Fibroblast of skin of right biceps (primary cell): ENCODE data around the gene ZMYND10.
A peak's percentile ranks its signal among the peaks of the same experiment; 100 is the strongest.

ENCODE experiments used
- DNase-seq: peaks from one replicate; pipeline ENCODE4 v3.0.0-alpha.2; 2013

The ZMYND10 gene

GRCh38 chr3:50369012-50369670 lies 23.6 kb upstream of the ZMYND10 start:
- no peak for DNase-seq

GRCh38 chr3:50365842-50366220 lies 20.3 kb upstream of the ZMYND10 start:
- DNase-seq, result no peak

GRCh38 chr3:50365080-50365841 lies 19.7 kb upstream of the ZMYND10 start:
- DNase-seq, result peak; percentile 59

- peak; percentile 28 for DNase-seq
These were observed 19.1 kb upstream of the ZMYND10 start for GRCh38 chr3:50364573-50365079.

GRCh38 chr3:50359760-50360110 lies 14.2 kb upstream of the ZMYND10 start:
- DNase-seq, result no peak

GRCh38 chr3:50358911-50359759 lies 13.6 kb upstream of the ZMYND10 start, which contains the start of gene TMEM115:
Gene TMEM115, minus strand, starts transcription at chr3:50359521. Its CDS starts 458 bp downstream, at chr3:50359063.
- DNase-seq, result peak; percentile 99

- no peak for DNase-seq
These were observed 12.9 kb upstream of the ZMYND10 start for GRCh38 chr3:50358355-50358910.

GRCh38 chr3:50357481-50357880 lies 11.9 kb upstream of the ZMYND10 start:
- DNase-seq, result no peak

- DNase-seq, result no peak
These were observed 11.0 kb upstream of the ZMYND10 start for GRCh38 chr3:50356553-50356952.

- no peak for DNase-seq
These were observed 10.5 kb upstream of the ZMYND10 start for GRCh38 chr3:50355829-50356552.

GRCh38 chr3:50354850-50355249 lies 9.3 kb upstream of the ZMYND10 start:
- no peak for DNase-seq

GRCh38 chr3:50354186-50354764 lies 8.7 kb upstream of the ZMYND10 start:
- no peak for DNase-seq

- no peak for DNase-seq
These were observed 7.9 kb upstream of the ZMYND10 start for GRCh38 chr3:50353245-50354004.

- DNase-seq, result peak; percentile 30
These were observed 7.2 kb upstream of the ZMYND10 start for GRCh38 chr3:50352781-50353180.

- DNase-seq, result no peak
These were observed 5.8 kb upstream of the ZMYND10 start for GRCh38 chr3:50351323-50351697.

- DNase-seq, result peak; percentile 91
These were observed 5.2 kb upstream of the ZMYND10 start, which contains the start of the genes CYB561D2 and NPRL2 for GRCh38 chr3:50350527-50351322. Gene CYB561D2, plus strand, starts transcription at chr3:50350862. Its CDS starts 572 bp downstream, at chr3:50351434. Gene NPRL2, minus strand, starts transcription at chr3:50350775. Its CDS starts 123 bp downstream, at chr3:50350652.

- DNase-seq, result no peak
These were observed 4.6 kb upstream of the ZMYND10 start for GRCh38 chr3:50350213-50350526.

GRCh38 chr3:50347187-50347813 lies 1.8 kb upstream of the ZMYND10 start:
- DNase-seq, result peak; percentile 76

- no peak for DNase-seq
These were observed 524 bp downstream of the ZMYND10 start for GRCh38 chr3:50345008-50345407.
